BE2C (cell line): ENCODE data around the gene ZNF343.

Experiments
- DNase-seq: peaks from one replicate; pipeline ENCODE4 v3.0.0-alpha.2; 2020
- H3K27me3 ChIP-seq: fragments of 250-450 bp; sonication (Bioruptor Pico); 2 replicates; pipeline ENCODE4 v1.5.1; 2020; ENCODE audit warnings: mild to moderate bottlenecking
- H3K36me3 ChIP-seq: fragments of 250-450 bp; sonication (Bioruptor Pico); 2 replicates; pipeline ENCODE4 v1.5.1; 2020; ENCODE audit warnings: mild to moderate bottlenecking
- H3K4me1 ChIP-seq: fragments of 250-450 bp; sonication (Bioruptor Pico); 2 replicates; pipeline ENCODE4 v1.5.1; 2020
- H3K4me3 ChIP-seq: 2 replicates; pipeline ENCODE4 v1.5.1; 2011; ENCODE audit warnings: low read depth, low read length
- H3K9me3 ChIP-seq: fragments of 250-450 bp; sonication (Bioruptor Pico); 2 replicates; pipeline ENCODE4 v1.5.1; 2020
- CTCF ChIP-seq: IDR thresholded peaks from 2 replicates; pipeline ENCODE4 v1.5.1; 2012; ENCODE audit warnings: mild to moderate bottlenecking, low read depth, low read length

The ZNF343 gene

DNA sequence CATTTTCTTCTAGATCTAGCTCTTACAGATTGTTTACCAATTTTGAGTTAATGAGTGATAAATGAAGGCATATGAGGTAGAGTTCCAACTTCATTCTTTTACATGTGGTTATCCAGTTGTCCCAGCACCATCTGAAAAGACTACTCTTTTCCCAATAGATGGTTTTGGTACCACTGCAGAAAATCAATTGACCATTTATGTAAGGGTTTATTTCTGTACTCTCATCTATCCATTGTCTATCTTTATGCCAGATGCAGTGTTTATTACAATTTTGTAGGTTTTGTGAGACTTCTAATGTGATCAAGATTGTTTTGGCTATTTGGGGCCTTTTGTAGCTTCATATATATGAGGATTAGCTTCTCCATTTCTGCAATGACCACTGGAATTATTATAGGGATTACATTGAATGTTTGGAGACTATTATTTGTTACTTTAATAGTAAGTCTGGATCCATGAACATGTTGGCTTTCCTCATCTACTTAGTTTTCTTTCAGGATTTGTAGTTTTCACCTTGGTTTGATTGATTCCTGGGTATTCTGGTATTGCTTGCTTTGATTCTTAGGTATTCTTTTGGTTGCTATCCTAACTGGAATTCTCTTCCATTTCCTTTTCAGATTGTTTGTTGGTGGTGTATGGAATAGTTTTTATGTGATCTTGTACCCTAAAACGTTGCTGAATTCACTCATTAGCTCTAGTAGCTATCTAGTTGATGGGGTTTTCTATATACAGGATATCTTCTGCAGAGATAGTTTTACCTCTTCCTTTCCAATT lies 48.5 kb downstream of the ZNF343 start:
- Histone ChIP-seq H3K4me1 (no peaks in the 10 kb centered on the region), H3K36me3 (peaks cover 49% of the 10 kb centered on the region), H3K4me3 (no peak overlapping the region), H3K27me3 (no peaks in the 10 kb centered on the region), H3K9me3 (no peaks in the 10 kb centered on the region)
- no peak for DNase-seq
- TF ChIP-seq CTCF = no peak

DNA sequence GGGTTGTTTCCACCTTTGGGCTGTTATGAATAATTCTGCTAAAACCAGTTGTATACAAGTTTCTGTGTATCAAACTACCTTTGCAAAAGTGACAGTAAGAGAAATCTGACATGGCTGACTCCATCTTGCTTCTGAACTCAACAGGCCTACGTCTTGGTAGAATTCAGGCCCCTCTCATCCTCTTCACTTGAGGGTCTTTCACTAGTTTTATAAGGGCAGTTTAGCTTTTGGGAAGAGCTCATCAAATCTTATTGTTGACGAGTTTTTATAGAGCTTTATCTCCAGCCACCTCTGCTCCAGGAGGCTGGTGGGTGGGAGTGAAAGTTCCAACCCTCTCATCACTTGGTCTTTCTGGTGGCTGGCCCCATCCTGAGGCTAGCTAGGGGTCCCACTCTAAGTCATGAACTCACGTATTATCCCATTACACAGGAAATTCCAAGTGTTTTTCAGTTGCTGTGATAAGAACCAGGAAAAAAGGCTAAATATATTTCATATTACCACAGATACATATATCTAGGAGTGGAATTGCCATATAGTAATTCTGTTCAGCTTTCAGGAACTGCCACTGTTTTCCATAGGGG lies 49.7 kb downstream of the ZNF343 start:
- TF ChIP-seq CTCF = no peak
- Histone ChIP-seq H3K27me3 (no peaks in the 10 kb centered on the region), H3K4me1 (no peaks in the 10 kb centered on the region), H3K9me3 (no peaks in the 10 kb centered on the region), H3K36me3 (peaks cover 37% of the 10 kb centered on the region), H3K4me3 (no peak overlapping the region)
- DNase-seq = no peak

DNA sequence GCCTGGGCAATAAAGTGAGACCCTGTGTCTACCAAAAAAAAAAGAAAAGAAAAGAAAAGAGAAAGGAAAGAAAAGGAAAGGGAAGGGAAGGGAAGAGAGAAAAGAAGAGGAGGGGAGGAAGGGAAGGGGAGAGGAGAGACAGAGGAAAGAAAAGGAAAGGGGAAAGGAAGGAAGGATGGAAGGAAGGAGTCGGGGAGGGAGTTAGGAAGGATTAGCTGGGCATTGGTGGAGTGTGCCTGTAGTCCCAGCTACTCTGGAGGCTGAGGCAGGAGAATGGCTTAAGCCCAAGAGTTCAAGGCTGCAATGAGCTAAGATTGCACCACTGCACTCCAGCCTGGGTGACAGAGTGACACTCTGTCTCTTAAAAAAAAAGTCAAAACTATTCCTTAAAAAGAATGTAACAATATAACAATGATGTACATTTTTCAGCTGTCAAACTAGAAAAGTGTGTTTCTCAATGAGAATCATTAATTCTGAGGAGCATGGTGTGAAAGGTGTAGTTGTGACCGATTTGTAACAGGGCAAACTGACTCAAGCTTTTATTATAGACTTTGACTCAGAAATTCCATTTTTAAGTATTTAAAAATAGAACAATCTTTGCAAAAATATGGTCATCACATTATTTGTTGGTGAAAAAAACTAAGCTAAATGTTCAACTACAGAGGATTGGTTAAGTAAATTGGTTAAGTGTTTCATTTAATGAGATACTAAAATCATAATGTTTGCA lies 52.8 kb downstream of the ZNF343 start:
- peaks cover 7% of the 10 kb centered on the region for H3K36me3 ChIP-seq

DNA sequence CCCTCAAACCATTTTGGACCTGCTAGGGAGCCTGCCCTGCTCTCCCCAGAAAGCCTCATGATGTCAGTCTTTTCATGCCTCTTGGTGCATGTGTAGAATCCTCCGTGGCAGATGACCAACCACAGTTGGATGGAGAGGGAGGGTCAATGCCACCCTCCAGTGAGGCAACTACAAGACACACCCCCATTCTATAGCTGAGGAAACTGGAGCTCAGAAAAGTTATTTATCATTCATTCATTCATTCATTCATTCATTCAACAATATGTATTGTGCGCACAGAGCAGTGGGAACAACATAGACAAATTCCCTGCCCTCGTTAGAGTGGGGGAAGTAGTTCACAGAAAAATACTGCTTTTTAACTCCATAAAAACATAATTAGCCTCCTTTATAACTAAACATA lies 54.9 kb downstream of the ZNF343 start:
- Histone ChIP-seq H3K27me3 (no peaks in the 10 kb centered on the region), H3K4me1 (no peaks in the 10 kb centered on the region), H3K9me3 (no peaks in the 10 kb centered on the region), H3K36me3 (no peaks in the 10 kb centered on the region), H3K4me3 (no peak overlapping the region)
- TF ChIP-seq CTCF = no peak
- DNase-seq = no peak

More for the DNA sequence above, 52.8 kb downstream of the ZNF343 start:
- no peaks in the 10 kb centered on the region for H3K4me1 ChIP-seq
- no peak for DNase-seq
- H3K4me3 ChIP-seq = no peak overlapping the region
- H3K9me3 ChIP-seq = no peaks in the 10 kb centered on the region
- TF ChIP-seq CTCF = no peak
- H3K27me3 ChIP-seq = no peaks in the 10 kb centered on the region

DNA sequence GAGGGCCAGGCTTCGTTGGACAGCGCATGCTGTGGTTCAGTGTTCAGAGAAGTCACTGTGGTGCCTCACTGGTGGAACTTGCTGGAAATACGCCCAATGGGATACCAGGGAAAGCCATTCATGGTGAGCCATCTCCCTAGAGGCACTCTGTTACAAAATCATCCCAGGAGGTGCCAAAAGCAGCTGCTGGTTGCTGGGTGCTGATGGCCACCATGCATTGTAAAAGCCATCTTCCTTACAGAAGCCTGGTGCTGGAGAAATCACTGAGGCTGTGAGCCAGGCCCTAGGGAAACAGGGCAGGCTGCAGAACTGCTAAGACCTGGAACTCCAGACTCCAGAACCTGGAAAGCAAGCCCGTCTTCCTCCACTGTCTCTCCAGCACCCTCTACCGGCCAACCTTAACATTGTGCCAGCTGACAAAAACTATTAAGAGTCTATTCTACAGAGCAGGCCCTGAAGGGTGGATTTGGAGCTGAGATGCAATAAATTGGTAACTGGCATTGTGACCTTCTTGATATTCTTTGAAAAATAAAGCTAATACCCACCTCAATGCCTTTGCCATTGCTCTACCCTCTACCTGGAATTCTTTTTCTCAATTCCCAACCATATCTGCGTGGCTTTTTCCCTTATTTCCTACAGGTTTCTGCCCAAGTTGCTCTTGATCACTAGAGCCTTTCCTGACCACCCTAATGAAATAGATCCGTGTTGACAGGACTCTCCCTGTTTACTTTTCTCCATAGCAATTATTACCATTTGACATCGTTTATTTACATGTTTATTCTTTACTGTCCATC lies 56.6 kb downstream of the ZNF343 start:
- no peak overlapping the region for H3K4me3 ChIP-seq
- H3K36me3 ChIP-seq = no peaks in the 10 kb centered on the region
- peak; percentile 79 for TF ChIP-seq CTCF
- DNase-seq = peak; percentile 71
- H3K4me1 ChIP-seq = no peaks in the 10 kb centered on the region
- no peaks in the 10 kb centered on the region for H3K27me3 ChIP-seq
- no peaks in the 10 kb centered on the region for H3K9me3 ChIP-seq
